ENCODE measurements around the gene GOSR2. TPM values are rescaled to one million over a fixed set of nuclear protein-coding genes. Genes with fewer than 3 reads are reported as not detected.

GOSR2 gene
- total and polyA plus RNA-seq, 2 of the 13 experiments (the other 11 are each of a cell fraction or from before 2014, with no cell fraction given): 61.5 to 63.9 TPM

GRCh38 chr17:46894024-46894423 lies 28.9 kb upstream of the GOSR2 start:
- peak overlapping the region in 2 of 3 experiments; percentile 3 to 45; a peak in 3 of 6 replicates for H3K4me3 ChIP-seq (replicated peaks in 1 of 3; ENCODE audit: insufficient read depth in 1 of 3, low read depth in 2 of 3, low read length in 3 of 3)
- in situ Hi-C loops (cut with HindIII; ENCODE audit: extremely low pct_ligation_motif_present, low pct_unique_long_range_greater_than_20kb): no loop called here
- peak; percentile 58 for ATAC-seq
- ChIA-PET POLR2A (interaction anchor here (1.4 kb wide), 1 partner anchor 24 kb away, joined by 5 read pairs; no protein-coding TSS in a partner anchor), CTCF (ENCODE audit: low intra/inter-chr PET ratio, low total read pairs) (no interaction called here)
- no peaks in the 10 kb centered on the region for H4K20me1 ChIP-seq (ENCODE audit: insufficient read depth, low read length)
- DNase-seq (ENCODE audit: low spot score): peak; percentile 44
- peak overlapping the region; percentile 49 for H2AFZ ChIP-seq (ENCODE audit: low read length)
- H3K9ac ChIP-seq (ENCODE audit: insufficient read depth, low read depth, low read length): no peak overlapping the region
- peaks cover 42% of the 10 kb centered on the region for H3K4me1 ChIP-seq (ENCODE audit: insufficient read depth, low read length)
- H3K27ac ChIP-seq (ENCODE audit: extremely low read length, insufficient read depth, low read length): no peak overlapping the region
- no TSS peak for BruUV-seq (replicated peaks)
- H3K36me3 ChIP-seq (replicated peaks in 1 of 2; ENCODE audit: control insufficient read depth in 1 of 2, insufficient read depth in 2 of 2, low read length in 2 of 2): no peaks in the 10 kb centered on the region
- H3K9me3 ChIP-seq (ENCODE audit: low read length): no peaks in the 10 kb centered on the region
- peak overlapping the region; percentile 60 for H3K4me2 ChIP-seq (ENCODE audit: low read depth, low read length)
- peak; percentile 49 for FAIRE-seq
- peaks cover 2 to 49% of the 10 kb centered on the region in 2 experiments; a peak in 4 of 5 replicates for H3K27me3 ChIP-seq (ENCODE audit: control insufficient read depth in 1 of 2, insufficient read depth in 2 of 2, low read length in 2 of 2)
- 25% methylated on average over 9 of the region's 9 CpGs for WGBS (ENCODE audit: low lambda C conversion rate)
- no peaks in the 10 kb centered on the region for H3K79me2 ChIP-seq (ENCODE audit: insufficient read depth, low read length)
- intact Hi-C loops (cut with micrococcal nuclease; ENCODE audit: unreplicated experiment): no loop called here
- TF ChIP-seq FOXA1 (IDR thresholded peaks at IDR 0.05) (no peak), FOXA1 (CRISPR knock-in tag; IDR thresholded peaks at IDR 0.05) (peak; percentile 75), HNF4A (CRISPR knock-in tag; IDR thresholded peaks at IDR 0.05) (peak; percentile 81), SKIL (CRISPR knock-in tag; IDR thresholded peaks at IDR 0.05; ENCODE audit: borderline replicate concordance) (no peak), ZNF3 (CRISPR knock-in tag; IDR thresholded peaks at IDR 0.05) (0 out of 2 replicates have a peak, but pooled peaks have one; percentile 30), ZBTB43 (CRISPR knock-in tag; conservative IDR thresholded peaks at IDR 0.05) (no peak), GATAD2A (CRISPR knock-in tag; IDR thresholded peaks at IDR 0.05) (no peak), ZNF574 (CRISPR knock-in tag; IDR thresholded peaks at IDR 0.05) (peak; percentile 6; the same call in 1 of the 2 replicates), ZNF264 (CRISPR knock-in tag; IDR thresholded peaks at IDR 0.05) (peak; percentile 99), RARA (CRISPR knock-in tag; IDR thresholded peaks at IDR 0.05) (no peak), ZBTB26 (CRISPR knock-in tag; IDR thresholded peaks at IDR 0.05; ENCODE audit: borderline replicate concordance) (no peak), ZSCAN12 (CRISPR knock-in tag; IDR thresholded peaks at IDR 0.05) (no peak), ZBTB38 (CRISPR knock-in tag; IDR thresholded peaks at IDR 0.05) (0 out of 2 replicates have a peak, but pooled peaks have one; percentile 16), ZMYM3 (CRISPR knock-in tag; IDR thresholded peaks at IDR 0.05) (peak; percentile 47; the same call in 1 of the 2 replicates), ZNF335 (CRISPR knock-in tag; IDR thresholded peaks at IDR 0.05) (peak; percentile 64; the same call in 1 of the 2 replicates), SMARCE1 (IDR thresholded peaks at IDR 0.05; ENCODE audit: borderline replicate concordance) (no peak), FOXA3 (CRISPR knock-in tag; IDR thresholded peaks at IDR 0.05) (peak; percentile 46; the same call in 1 of the 2 replicates), HNF4G (IDR thresholded peaks at IDR 0.05; ENCODE audit: borderline replicate concordance, low read depth, low read length) (peak; percentile 64), HNF4G (CRISPR knock-in tag; IDR thresholded peaks at IDR 0.05; ENCODE audit: borderline replicate concordance, low read depth) (no peak), GATAD1 (CRISPR knock-in tag; IDR thresholded peaks at IDR 0.05) (no peak)

Data from HepG2 (cell line).